KMS-11 (cell line): ENCODE measurements around the gene SMARCC2.

Experiments
- H2AFZ ChIP-seq: fragments of 200-600 bp; sonication (generic); 2 replicates; pipeline ENCODE4 v1.6.1; 2016; ENCODE audit warnings: antibody characterized with exemption, mixed run types, low read depth
- H3K27ac ChIP-seq: fragments of 200-600 bp; sonication (generic); 2 replicates; pipeline ENCODE4 v1.6.1; 2016; ENCODE audit warnings: mild to moderate bottlenecking, mixed run types
- H3K27me3 ChIP-seq: fragments of 200-600 bp; sonication (generic); 2 replicates; pipeline ENCODE4 v1.6.1; 2017; ENCODE audit warnings: mild to moderate bottlenecking, low read depth, mixed run types, moderate library complexity; ENCODE audit not compliant: insufficient read depth
- H3K36me3 ChIP-seq: fragments of 200-600 bp; sonication (generic); 2 replicates; pipeline ENCODE4 v1.6.1; 2017; ENCODE audit warnings: mild to moderate bottlenecking, mixed run types; ENCODE audit not compliant: insufficient read depth
- H3K4me1 ChIP-seq: fragments of 200-600 bp; sonication (generic); 2 replicates; pipeline ENCODE4 v1.6.1; 2016; ENCODE audit warnings: mild to moderate bottlenecking, low read depth, mixed run types; ENCODE audit not compliant: poor library complexity, severe bottlenecking
- H3K4me2 ChIP-seq: fragments of 200-600 bp; sonication (generic); 2 replicates; pipeline ENCODE4 v1.7.0; 2016; ENCODE audit warnings: mild to moderate bottlenecking, mixed run types
- H3K4me3 ChIP-seq: fragments of 200-600 bp; sonication (generic); IDR thresholded peaks from 2 replicates; pipeline ENCODE4 v1.6.1; 2017; ENCODE audit warnings: low read depth, low read length, mixed read lengths; ENCODE audit not compliant: insufficient read depth
- H3K79me2 ChIP-seq: fragments of 200-600 bp; sonication (generic); 2 replicates; pipeline ENCODE4 v1.6.1; 2016; ENCODE audit warnings: low read depth, mixed run types; ENCODE audit not compliant: insufficient read depth
- H3K9ac ChIP-seq: fragments of 200-600 bp; sonication (generic); 2 replicates; pipeline ENCODE4 v1.6.1; 2016; ENCODE audit warnings: mild to moderate bottlenecking, mixed run types
- H4K20me1 ChIP-seq: fragments of 200-600 bp; sonication (generic); 2 replicates; pipeline ENCODE4 v1.6.1; 2016; ENCODE audit warnings: mild to moderate bottlenecking, mixed run types; ENCODE audit not compliant: insufficient read depth
- CTCF ChIP-seq: fragments of 200-600 bp; sonication (generic); conservative IDR thresholded peaks from 2 replicates; pipeline ENCODE4 v1.6.1; 2017; ENCODE audit warnings: low read depth, mild to moderate bottlenecking, antibody characterized with exemption, low read length, moderate library complexity, mixed read lengths

Gene SMARCC2

GRCh38 chr12:56172839-56173238, 16.4 kb downstream of the SMARCC2 start:
- no peak for TF ChIP-seq CTCF
- Histone ChIP-seq H3K4me3 (no peak overlapping the region), H2AFZ (no peak overlapping the region), H3K4me2 (no peak overlapping the region), H3K79me2 (no peaks in the 10 kb centered on the region), H3K4me1 (no peaks in the 10 kb centered on the region), H3K36me3 (peaks cover 31% of the 10 kb centered on the region; the same call in 1 of the 2 replicates), H3K9ac (no peak overlapping the region), H3K27ac (no peak overlapping the region), H3K27me3 (no peaks in the 10 kb centered on the region), H4K20me1 (no peaks in the 10 kb centered on the region)

GRCh38 chr12:56169229-56169759, 20.0 kb downstream of the SMARCC2 start:
- TF ChIP-seq CTCF, result no peak
- Histone ChIP-seq H2AFZ (no peak overlapping the region), H3K9ac (no peak overlapping the region), H4K20me1 (no peaks in the 10 kb centered on the region), H3K4me2 (no peak overlapping the region), H3K4me3 (no peak overlapping the region), H3K36me3 (peaks cover 22% of the 10 kb centered on the region; the same call in 1 of the 2 replicates), H3K27me3 (no peaks in the 10 kb centered on the region), H3K79me2 (no peaks in the 10 kb centered on the region), H3K27ac (no peak overlapping the region), H3K4me1 (no peaks in the 10 kb centered on the region)

- Histone ChIP-seq H3K36me3 (peaks cover 33% of the 10 kb centered on the region; the same call in 1 of the 2 replicates), H3K27ac (no peak overlapping the region)
- no peak for TF ChIP-seq CTCF
These were observed 23.9 kb downstream of the SMARCC2 start for GRCh38 chr12:56165369-56165768.

GRCh38 chr12:56164345-56164729, 24.9 kb downstream of the SMARCC2 start:
- Histone ChIP-seq H2AFZ (no peak overlapping the region), H3K4me2 (no peak overlapping the region), H3K9ac (no peak overlapping the region), H3K36me3 (peaks cover 36% of the 10 kb centered on the region; the same call in 1 of the 2 replicates), H3K27me3 (no peaks in the 10 kb centered on the region), H4K20me1 (no peaks in the 10 kb centered on the region), H3K4me1 (peaks cover 22% of the 10 kb centered on the region), H3K4me3 (no peak overlapping the region), H3K27ac (no peak overlapping the region), H3K79me2 (peaks cover 23% of the 10 kb centered on the region)
- TF ChIP-seq CTCF, result no peak

More at GRCh38 chr12:56165369-56165768, 23.9 kb downstream of the SMARCC2 start:
- Histone ChIP-seq H3K27me3 (no peaks in the 10 kb centered on the region), H4K20me1 (no peaks in the 10 kb centered on the region), H3K4me3 (no peak overlapping the region), H3K79me2 (peaks cover 12% of the 10 kb centered on the region; the same call in 1 of the 2 replicates), H3K9ac (no peak overlapping the region), H3K4me2 (no peak overlapping the region), H3K4me1 (peaks cover 11% of the 10 kb centered on the region), H2AFZ (no peak overlapping the region)
